Muscle of leg (tissue), 11 donors: Measurements from ENCODE around the gene IGF1R. TPM values are rescaled to one million over a fixed set of nuclear protein-coding genes. Genes with fewer than 3 reads are reported as not detected.

ENCODE experiments used
- DNase-seq: peaks from one replicate; pipeline ENCODE4 v3.0.0; 2013
- H3K27ac ChIP-seq: one replicate; pipeline ENCODE4 v1.5.1; 2013; ENCODE audit warnings: mild to moderate bottlenecking, low read length, control low read depth
- H3K27me3 ChIP-seq: one replicate; pipeline ENCODE4 v1.6.1; 2013; ENCODE audit warnings: low read length; ENCODE audit not compliant: control insufficient read depth, insufficient read depth
- H3K36me3 ChIP-seq: one replicate; pipeline ENCODE4 v1.6.1; 2013; ENCODE audit warnings: low read length; ENCODE audit not compliant: control insufficient read depth, insufficient read depth
- H3K4me1 ChIP-seq: one replicate; pipeline ENCODE4 v1.6.1; 2013; ENCODE audit warnings: low read length; ENCODE audit not compliant: control insufficient read depth, insufficient read depth
- H3K4me3 ChIP-seq: one replicate; pipeline ENCODE4 v1.5.1; 2013; ENCODE audit warnings: low read length, control low read depth
- H3K9me3 ChIP-seq: replicated peaks from 2 replicates; pipeline ENCODE4 v1.6.1; 2013; ENCODE audit warnings: low read depth, low read length; ENCODE audit not compliant: control insufficient read depth
- WGBS: methylation state at CpG from one replicate; pipeline ENCODE4 v1.1.5; 2013; ENCODE audit warnings: missing lambda C conversion rate; ENCODE audit not compliant: insufficient coverage; 5-methylcytosine and 5-hydroxymethylcytosine counted together
- polyA plus RNA-seq, 8 donors: library from polyadenylated mRNA; unstranded; fragments of 120-200 nt; gene quantifications; one replicate each; pipeline versions ENCODE4 v1.2.1 to v1.2.3, GENCODE V29; 2013; ENCODE audit warnings: inconsistent platforms in 1 of 8, low replicate concordance in 1 of 8; ENCODE audit not compliant: insufficient read length in 8 of 8, insufficient read depth in 1 of 8
- total RNA-seq: library from RNA; stranded (reverse); fragments of 120-200 nt; gene quantifications from one replicate; pipeline ENCODE4 v1.2.4, GENCODE V29; 2013

Gene IGF1R
- total and polyA plus RNA-seq, 9 donors, result 13.0 to 19.7 (median 18.3) TPM

GRCh38 chr15:98647026-98647773 lies 1.1 kb upstream of the IGF1R start:
- Histone ChIP-seq H3K27ac (peak overlapping the region; percentile 90), H3K4me3 (peak overlapping the region; percentile 71), H3K27me3 (peaks cover 22% of the 10 kb centered on the region), H3K4me1 (peaks cover 15% of the 10 kb centered on the region), H3K36me3 (no peaks in the 10 kb centered on the region), H3K9me3 (no peaks in the 10 kb centered on the region)
- peak; percentile 90 for DNase-seq
- under 1% methylated on average over 76 of the region's 77 CpGs for WGBS

- H3K4me1 ChIP-seq, result peaks cover 15% of the 10 kb centered on the region
- peak overlapping the region; percentile 80 for H3K4me3 ChIP-seq
- peak; percentile 84 for DNase-seq
- peak overlapping the region; percentile 90 for H3K27ac ChIP-seq
- H3K36me3 ChIP-seq, result no peaks in the 10 kb centered on the region
- under 1% methylated on average over 92 of the region's 121 CpGs for WGBS
- H3K27me3 ChIP-seq, result peaks cover 22% of the 10 kb centered on the region
- no peaks in the 10 kb centered on the region for H3K9me3 ChIP-seq
Measured at GRCh38 chr15:98648654-98649471, 524 bp downstream of the IGF1R start.

- peaks cover 22% of the 10 kb centered on the region for H3K27me3 ChIP-seq
- WGBS, result under 1% methylated on average over 92 of the region's 94 CpGs
- no peaks in the 10 kb centered on the region for H3K36me3 ChIP-seq
- peak overlapping the region; percentile 90 for H3K27ac ChIP-seq
- H3K4me3 ChIP-seq, result peak overlapping the region; percentile 80
- no peaks in the 10 kb centered on the region for H3K9me3 ChIP-seq
- peaks cover 16% of the 10 kb centered on the region for H3K4me1 ChIP-seq
- peak; percentile 67 for DNase-seq
Measured at GRCh38 chr15:98649472-98650416, 1.4 kb downstream of the IGF1R start.

GRCh38 chr15:98650417-98651035 lies 2.2 kb downstream of the IGF1R start:
- peak; percentile 78 for DNase-seq
- Histone ChIP-seq H3K9me3 (no peaks in the 10 kb centered on the region), H3K27me3 (peaks cover 22% of the 10 kb centered on the region), H3K4me1 (peaks cover 18% of the 10 kb centered on the region), H3K36me3 (no peaks in the 10 kb centered on the region), H3K4me3 (peak overlapping the region; percentile 80), H3K27ac (peak overlapping the region; percentile 65)
- under 1% methylated on average over 51 of the region's 51 CpGs for WGBS

- 11% methylated on average over 23 of the region's 28 CpGs for WGBS
- peak; percentile 54 for DNase-seq
- no peaks in the 10 kb centered on the region for H3K36me3 ChIP-seq
- peaks cover 18% of the 10 kb centered on the region for H3K4me1 ChIP-seq
- H3K27ac ChIP-seq, result peak overlapping the region; percentile 65
- H3K9me3 ChIP-seq, result no peaks in the 10 kb centered on the region
- H3K4me3 ChIP-seq, result peak overlapping the region; percentile 80
- H3K27me3 ChIP-seq, result peaks cover 22% of the 10 kb centered on the region
Measured at GRCh38 chr15:98651036-98651481, 2.7 kb downstream of the IGF1R start.

GRCh38 chr15:98651581-98652220 lies 3.4 kb downstream of the IGF1R start:
- Histone ChIP-seq H3K27ac (peak overlapping the region; percentile 65), H3K4me3 (peak overlapping the region; percentile 80), H3K27me3 (peaks cover 22% of the 10 kb centered on the region), H3K36me3 (no peaks in the 10 kb centered on the region), H3K4me1 (peaks cover 18% of the 10 kb centered on the region), H3K9me3 (no peaks in the 10 kb centered on the region)
- 59% methylated on average over 6 of the region's 14 CpGs for WGBS
- peak; percentile 43 for DNase-seq

GRCh38 chr15:98653686-98654085 lies 5.3 kb downstream of the IGF1R start:
- H3K27me3 ChIP-seq, result peaks cover 18% of the 10 kb centered on the region
- H3K36me3 ChIP-seq, result no peaks in the 10 kb centered on the region
- no CpG with 5 or more reads among the region's 1 CpG for WGBS
- H3K4me3 ChIP-seq, result no peak overlapping the region
- no peak overlapping the region for H3K27ac ChIP-seq
- no peaks in the 10 kb centered on the region for H3K9me3 ChIP-seq
- H3K4me1 ChIP-seq, result peaks cover 18% of the 10 kb centered on the region
- DNase-seq, result peak; percentile 35

- peaks cover 21% of the 10 kb centered on the region for H3K4me1 ChIP-seq
- peaks cover 18% of the 10 kb centered on the region for H3K27me3 ChIP-seq
- H3K4me3 ChIP-seq, result no peak overlapping the region
- DNase-seq, result no peak
- H3K27ac ChIP-seq, result no peak overlapping the region
- H3K9me3 ChIP-seq, result no peaks in the 10 kb centered on the region
- H3K36me3 ChIP-seq, result no peaks in the 10 kb centered on the region
- WGBS, result no CpG with 5 or more reads among the region's 4 CpGs
Measured at GRCh38 chr15:98654790-98655360, 6.5 kb downstream of the IGF1R start.

GRCh38 chr15:98655732-98656131 lies 7.4 kb downstream of the IGF1R start:
- Histone ChIP-seq H3K4me1 (peaks cover 21% of the 10 kb centered on the region), H3K9me3 (no peaks in the 10 kb centered on the region), H3K27me3 (peaks cover 11% of the 10 kb centered on the region), H3K4me3 (no peak overlapping the region), H3K36me3 (no peaks in the 10 kb centered on the region), H3K27ac (no peak overlapping the region)
- WGBS, result 100% methylated on average over 1 of the region's 8 CpGs
- DNase-seq, result no peak
